Spleen (tissue), 13 donors: ENCODE measurements around the gene FERMT3. TPM values are rescaled to one million over a fixed set of nuclear protein-coding genes. Genes with fewer than 3 reads are reported as not detected.
A peak's percentile ranks its signal among the peaks of the same experiment; 100 is the strongest.
"Not testable (repeated sequence)": the region's sequence is repeated elsewhere in the genome, so short reads cannot be mapped to it uniquely, and the experiment has no call there.

Experiments
- DNase-seq: peaks from one replicate; pipeline ENCODE4 v3.0.0-alpha.2; 2020
- H3K27ac ChIP-seq, 8 donors: fragments of 200-600 bp; sonication (generic) in 7 of 8; 1 replicate in 4 of 8; 2 replicates in 4 of 8; pipeline versions ENCODE4 v1.5.0 to v1.8.0; 2016 to 2021; ENCODE audit warnings: inconsistent platforms in 4 of 8, mild to moderate bottlenecking in 4 of 8, moderate library complexity in 1 of 8
- H3K27me3 ChIP-seq, 7 donors: fragments of 200-600 bp; sonication (generic) in 6 of 7; replicated peaks in 1 of 7; 1 replicate in 4 of 7; 2 replicates in 3 of 7; pipeline versions ENCODE4 v1.5.0 to v1.8.0; 2016 to 2021; ENCODE audit warnings: inconsistent platforms in 3 of 7, mild to moderate bottlenecking in 1 of 7
- H3K36me3 ChIP-seq, 6 donors: fragments of 200-600 bp; sonication (generic) in 5 of 6; 1 replicate in 4 of 6; 2 replicates in 2 of 6; pipeline versions ENCODE4 v1.5.0 to v1.8.0; 2016 to 2021; ENCODE audit warnings: inconsistent platforms in 2 of 6
- H3K4me1 ChIP-seq, 6 donors: fragments of 200-600 bp; sonication (generic) in 5 of 6; 1 replicate in 3 of 6; 2 replicates in 3 of 6; pipeline versions ENCODE4 v1.5.0 to v1.8.0; 2016 to 2021; ENCODE audit warnings: inconsistent platforms in 3 of 6
- H3K4me3 ChIP-seq, 8 donors: fragments of 200-600 bp; sonication (generic) in 7 of 8; 1 replicate in 4 of 8; 2 replicates in 4 of 8; pipeline versions ENCODE4 v1.5.0 to v1.8.0; 2016 to 2021; ENCODE audit warnings: inconsistent platforms in 4 of 8, mild to moderate bottlenecking in 4 of 8, moderate library complexity in 2 of 8
- H3K9me3 ChIP-seq, 8 donors: fragments of 200-600 bp; sonication (generic) in 7 of 8; 1 replicate in 4 of 8; 2 replicates in 4 of 8; pipeline versions ENCODE4 v1.5.0 to v1.8.0; 2016 to 2021; ENCODE audit warnings: inconsistent platforms in 4 of 8
- POLR2A ChIP-seq, 3 donors: fragments of 450-650 bp; IDR thresholded peaks; one replicate each; pipeline ENCODE4 v1.5.1; 2017; ENCODE audit warnings: antibody characterized with exemption in 3 of 3, mild to moderate bottlenecking in 1 of 3
- POLR2AphosphoS5 ChIP-seq, 3 donors: sonication (generic); formaldehyde crosslinking; IDR thresholded peaks; one replicate each; pipeline ENCODE4 v1.5.1; 2017; ENCODE audit warnings: antibody characterized with exemption in 3 of 3
- WGBS, 5 donors: extraction: QIAGEN DNeasy Blood & Tissue Kit in 3 of 5; methylation state at CpG; one replicate each; pipeline versions ENCODE4 v1.1.5 to v1.1.7; 2013 to 2018; 5-methylcytosine and 5-hydroxymethylcytosine counted together
- intact Hi-C: fragments of 100-400 bp; cut with DNase I; formaldehyde crosslinking; loops from one replicate; pipeline ENCODE4 v1.15.0; 2023; ENCODE audit warnings: low total_unique reads
- long read RNA-seq, 2 donors: transcript quantifications; one replicate each; lab custom pipeline, GENCODE V29; 2026
- polyA plus RNA-seq, 3 donors: library from polyadenylated mRNA; stranded (reverse); fragments of 200-250 nt; gene quantifications; one replicate each; pipeline ENCODE4 v1.2.1, GENCODE V29; 2013
- total RNA-seq, 7 donors: library from RNA; depleted of rRNA in 3 of 7; stranded (reverse); fragments of >200 nt in 3 of 7; fragmentation: NEBNext Ultra II Directional in 4 of 7; extraction: Animal tissue kit (Norgen Biotek cat#: 25700) in 4 of 7; gene quantifications; one replicate each; pipeline versions ENCODE4 v1.1.0 to v1.2.1, GENCODE V29; 2016 to 2021
- TF ChIP-seq, protein P1 (sequence below), 11 experiments: fragments of 200-600 bp in 7 of 11; fragments of 450-650 bp in 4 of 11; sonication (generic) in 4 of 11; IDR thresholded peaks in 8 of 11; conservative IDR thresholded peaks in 3 of 11; 1 replicate in 7 of 11; 2 replicates in 4 of 11; pipeline versions ENCODE4 v1.4.0 to v1.8.0; 2016 to 2021; ENCODE audit warnings: antibody characterized with exemption in 11 of 11, inconsistent platforms in 4 of 11, mild to moderate bottlenecking in 1 of 11
- donor health status: healthy with polysubstance abuse.
- donor health status: DM: no; HTN: no; CAD: no; lungs with moderate emphysema.
- donor health status: DM: no; HTN: no; CAD: no.
- donor health status: Bipolar disorder and iron deficiency.
- donor health status: healthy.
- donor health status: DM: no; HTN: no; CAD: no.
- donor health status: DM: yes; HTN: yes; CAD: no.

Gene FERMT3
- total RNA-seq (100 to 1,000 TPM; 129 to 248 (median 178) TPM), polyA plus RNA-seq (100 to 1,000 TPM; 120 to 210 (median 159) TPM)
- long read RNA-seq, donor 1, partial matches to known transcripts, result 5 of 12 reads
- long read RNA-seq, donor 1, other reads (novel, unspliced or antisense), result 0 of 12 reads
- long read RNA-seq, donor 2, transcript FERMT3-202 (15 exons, 2,481 nt), result major isoform, 11 of 18 reads
- long read RNA-seq, donor 2, partial matches to known transcripts, result 6 of 18 reads
- long read RNA-seq, donor 2, other reads (novel, unspliced or antisense), result 0 of 18 reads

DNA sequence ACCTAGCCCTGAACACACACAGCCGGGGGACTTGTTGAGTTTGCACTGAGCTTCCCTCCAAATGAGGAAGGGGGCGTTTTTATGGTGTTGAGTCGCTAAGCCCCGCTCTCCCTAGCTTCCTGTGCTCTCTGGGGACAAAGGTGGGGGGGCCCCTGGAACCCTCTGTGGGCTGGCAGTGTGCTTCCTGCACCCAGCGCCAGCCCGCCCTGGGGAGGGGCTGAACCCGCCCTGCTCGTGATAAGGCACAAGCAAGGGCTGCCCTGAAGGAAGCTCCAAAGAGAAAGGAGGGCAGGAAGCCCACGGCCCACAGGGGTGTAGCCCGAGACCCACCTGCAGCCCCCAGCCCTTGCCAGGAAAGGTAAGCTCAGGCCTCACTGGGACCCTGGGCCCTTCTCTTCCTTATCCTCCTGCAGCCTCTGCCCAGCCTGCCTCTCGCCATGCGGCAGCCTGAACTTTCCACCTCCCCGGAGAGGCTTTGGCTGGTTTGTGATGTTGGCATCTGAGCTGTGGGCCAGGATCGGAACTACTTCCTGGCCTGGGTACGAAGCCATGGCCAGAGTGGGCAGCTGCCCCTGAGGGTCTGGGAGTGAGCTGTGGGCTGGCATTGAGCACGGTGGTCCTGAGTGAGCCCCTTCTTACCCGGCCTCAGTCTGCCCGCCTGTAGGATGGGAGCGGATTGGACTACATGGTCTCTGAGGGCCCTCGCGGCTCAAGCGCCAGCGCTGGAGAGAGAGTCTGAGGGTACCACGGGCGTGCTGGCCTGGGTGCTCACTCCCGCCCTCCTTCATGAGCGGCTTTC lies at the start of gene FERMT3:
TSS of gene FERMT3 (plus strand) at position 265 of the 799 bp plus-strand sequence. CDS start 644 bp downstream, outside the sequence.
- 9 to 24% (median 15%) methylated on average over 12 to 27 of the region's 27 CpGs for WGBS, 5 donors
- peak within 1 kb of the TSS; percentile 58 to 89 (median 80) for H3K4me3 ChIP-seq
- TF ChIP-seq, protein P1, sequence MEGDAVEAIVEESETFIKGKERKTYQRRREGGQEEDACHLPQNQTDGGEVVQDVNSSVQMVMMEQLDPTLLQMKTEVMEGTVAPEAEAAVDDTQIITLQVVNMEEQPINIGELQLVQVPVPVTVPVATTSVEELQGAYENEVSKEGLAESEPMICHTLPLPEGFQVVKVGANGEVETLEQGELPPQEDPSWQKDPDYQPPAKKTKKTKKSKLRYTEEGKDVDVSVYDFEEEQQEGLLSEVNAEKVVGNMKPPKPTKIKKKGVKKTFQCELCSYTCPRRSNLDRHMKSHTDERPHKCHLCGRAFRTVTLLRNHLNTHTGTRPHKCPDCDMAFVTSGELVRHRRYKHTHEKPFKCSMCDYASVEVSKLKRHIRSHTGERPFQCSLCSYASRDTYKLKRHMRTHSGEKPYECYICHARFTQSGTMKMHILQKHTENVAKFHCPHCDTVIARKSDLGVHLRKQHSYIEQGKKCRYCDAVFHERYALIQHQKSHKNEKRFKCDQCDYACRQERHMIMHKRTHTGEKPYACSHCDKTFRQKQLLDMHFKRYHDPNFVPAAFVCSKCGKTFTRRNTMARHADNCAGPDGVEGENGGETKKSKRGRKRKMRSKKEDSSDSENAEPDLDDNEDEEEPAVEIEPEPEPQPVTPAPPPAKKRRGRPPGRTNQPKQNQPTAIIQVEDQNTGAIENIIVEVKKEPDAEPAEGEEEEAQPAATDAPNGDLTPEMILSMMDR (IDR thresholded peaks at IDR 0.05 in 8 of 11, conservative IDR thresholded peaks at IDR 0.05 in 3 of 11), result peak in 3 of 11 experiments; percentile 23 to 27 (median 25)
- TF ChIP-seq POLR2AphosphoS5 (IDR thresholded peaks at IDR 0.05), result peak; percentile 86 to 91 (median 88)
- no peak for TF ChIP-seq POLR2A (IDR thresholded peaks at IDR 0.05)
- DNase-seq, result peak; percentile 97
- no peaks in the 10 kb centered on the region for H3K27me3 ChIP-seq
- peak within 1 kb of the TSS; percentile 84 to 99 (median 96) for H3K27ac ChIP-seq
- intact Hi-C loops, result no loop called here
- H3K36me3 ChIP-seq, result peaks cover 0 to 66% (median 46%) of the 10 kb centered on the region in 6 donors
- H3K9me3 ChIP-seq, result no peaks in the 10 kb centered on the region
- peaks cover 32 to 81% (median 53%) of the 10 kb centered on the region in 6 donors for H3K4me1 ChIP-seq

GRCh38 chr11:64157631-64158394 lies 48.7 kb upstream of the FERMT3 start:
- no peaks in the 10 kb centered on the region for H3K36me3 ChIP-seq
- WGBS, 5 donors, result 88 to 94% (median 92%) methylated on average over 15 to 17 of the region's 17 CpGs
- peaks cover 6 to 17% (median 10%) of the 10 kb centered on the region in 6 donors for H3K4me1 ChIP-seq
- H3K27ac ChIP-seq, result no peak overlapping the region
- no peak overlapping the region for H3K4me3 ChIP-seq
- TF ChIP-seq, protein P1 (IDR thresholded peaks at IDR 0.05 in 8 of 11, conservative IDR thresholded peaks at IDR 0.05 in 3 of 11), result no peak
- TF ChIP-seq POLR2A (IDR thresholded peaks at IDR 0.05) (no peak), POLR2AphosphoS5 (IDR thresholded peaks at IDR 0.05) (no peak)
- DNase-seq, result no peak
- intact Hi-C loops, result no loop called here
- H3K27me3 ChIP-seq, result no peaks in the 10 kb centered on the region
- no peaks in the 10 kb centered on the region for H3K9me3 ChIP-seq

DNA sequence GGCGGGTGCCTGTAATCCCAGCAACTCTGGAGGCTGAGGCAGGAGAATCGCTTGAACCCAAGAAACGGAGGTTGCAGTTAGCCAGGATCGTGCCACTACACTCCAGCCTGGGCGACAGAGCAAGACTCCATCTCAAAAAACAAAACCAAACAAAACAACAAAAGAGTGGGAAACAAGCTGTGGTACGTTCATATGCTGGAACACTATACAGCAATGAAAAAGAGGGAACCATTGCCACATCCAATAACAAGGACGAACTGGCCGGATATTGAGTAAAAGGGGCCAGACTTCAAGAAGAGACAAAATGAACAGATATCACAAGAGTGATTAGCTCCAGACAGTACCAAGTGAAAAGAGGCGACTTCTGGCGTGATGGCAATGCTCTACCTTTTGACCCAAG lies 45.5 kb upstream of the FERMT3 start:
- TF ChIP-seq, protein P1 (IDR thresholded peaks at IDR 0.05 in 8 of 11, conservative IDR thresholded peaks at IDR 0.05 in 3 of 11), result no peak
- TF ChIP-seq POLR2AphosphoS5 (IDR thresholded peaks at IDR 0.05), result no peak
- TF ChIP-seq POLR2A (IDR thresholded peaks at IDR 0.05), result no peak
- intact Hi-C loops, result no loop called here
- H3K27me3 ChIP-seq, result peaks cover 0 to 10% (median 0%) of the 10 kb centered on the region in 7 donors

GRCh38 chr11:64162769-64163168 lies 43.8 kb upstream of the FERMT3 start:
- H3K27ac ChIP-seq, intact Hi-C loops, DNase-seq, H3K36me3 ChIP-seq, H3K9me3 ChIP-seq, H3K4me3 ChIP-seq: not testable (repeated sequence)
- WGBS, 5 donors, result 93 to 97% (median 95%) methylated on average over 16 of the region's 16 CpGs
- H3K4me1 ChIP-seq, result peaks cover 11 to 30% (median 22%) of the 10 kb centered on the region in 6 donors
- peaks cover 0 to 11% (median 0%) of the 10 kb centered on the region in 7 donors for H3K27me3 ChIP-seq

More for the DNA sequence above, 45.5 kb upstream of the FERMT3 start:
- Histone ChIP-seq H3K4me1 (peaks cover 9 to 20% (median 13%) of the 10 kb centered on the region in 6 donors), H3K36me3 (no peaks in the 10 kb centered on the region), H3K27ac (no peak overlapping the region), H3K4me3 (no peak overlapping the region), H3K9me3 (no peaks in the 10 kb centered on the region)
- DNase-seq, result no peak
- 92 to 96% (median 95%) methylated on average over 10 of the region's 10 CpGs for WGBS, 5 donors
